Inferior parietal cortex (tissue), 1 donor: ENCODE results near the gene MAD1L1.

Experiments used
- DNase-seq: peaks from one replicate; pipeline ENCODE4 v3.0.0-alpha.2; 2016; ENCODE audit errors: extremely low spot score

MAD1L1 gene

DNA sequence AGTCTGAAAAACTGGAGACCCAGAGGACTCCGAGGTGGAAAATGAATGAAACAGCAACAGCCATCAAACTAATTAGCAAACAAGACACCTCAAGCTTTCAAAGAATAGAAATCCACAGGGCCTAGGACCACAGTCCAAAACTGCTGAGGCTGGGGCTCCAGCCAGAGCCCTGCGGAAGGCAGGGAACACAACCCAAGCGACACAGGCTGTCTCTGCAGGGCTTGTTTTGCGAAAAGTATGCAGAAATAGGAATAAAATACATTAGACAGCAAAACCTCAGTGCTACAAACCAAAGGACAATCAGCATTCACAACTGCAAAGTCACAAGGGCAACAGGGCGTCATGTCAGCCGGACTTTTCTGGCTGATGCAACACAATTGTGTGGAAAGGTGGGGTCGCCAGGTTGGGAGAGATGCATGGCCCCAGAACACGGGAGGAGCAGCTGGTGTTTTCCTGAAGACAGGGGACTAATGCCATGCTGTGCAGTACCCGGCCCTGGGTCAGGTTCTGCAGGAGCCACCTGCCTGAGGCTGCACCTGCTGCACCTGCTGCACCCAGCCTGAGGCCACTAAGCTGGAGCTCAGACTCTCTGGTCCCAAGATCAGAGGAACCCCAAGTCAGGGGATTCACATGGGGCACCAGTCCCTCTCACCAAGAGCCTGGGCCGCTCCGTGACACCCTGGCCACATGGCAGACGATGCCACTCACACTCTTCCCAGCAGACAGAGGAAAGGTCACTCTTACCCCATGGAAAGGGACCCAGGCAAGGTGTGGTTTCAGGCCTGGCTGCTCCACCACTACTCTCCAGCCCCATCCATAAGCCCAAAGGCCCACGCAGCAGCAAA, 74.2 kb downstream of the MAD1L1 start:
- DNase-seq: no peak

DNA sequence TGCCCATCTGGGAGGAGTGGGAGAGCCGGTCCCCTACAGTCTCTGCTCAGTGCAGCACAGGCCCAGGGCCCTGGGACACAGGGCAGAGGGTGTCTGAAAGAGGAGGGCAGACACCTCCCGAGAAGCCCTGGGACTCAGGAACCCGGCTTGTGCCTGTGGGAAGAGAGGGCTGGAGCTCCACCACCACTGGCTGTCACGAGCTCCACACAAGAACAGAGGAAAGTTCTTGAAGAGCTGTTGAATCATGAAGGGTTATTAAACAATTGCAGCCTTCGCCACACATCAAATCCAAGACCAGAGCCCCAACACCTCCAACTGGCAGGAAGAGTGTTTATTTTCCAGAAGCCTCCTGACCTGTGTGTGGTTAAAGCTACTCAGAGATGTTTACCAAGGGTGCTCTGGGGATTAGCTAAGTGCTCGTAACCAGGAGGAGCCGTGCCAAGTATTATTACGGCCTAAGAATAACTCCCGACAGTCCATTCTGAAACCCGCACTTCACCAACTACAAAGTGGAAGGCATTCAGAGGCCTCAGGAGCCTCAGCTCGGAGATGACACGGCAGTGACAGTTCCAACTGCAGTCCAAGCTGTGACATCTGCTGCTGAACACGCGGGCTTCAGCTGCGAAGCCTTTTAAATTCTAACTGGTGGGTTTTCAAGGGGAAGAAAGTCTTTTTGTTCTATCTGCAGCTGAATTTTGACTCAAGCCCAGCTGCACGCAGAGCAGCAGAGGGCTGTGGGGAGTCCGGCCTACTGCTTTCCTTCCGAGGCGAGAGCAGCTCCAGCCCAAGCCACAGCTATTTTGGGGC, 75.1 kb downstream of the MAD1L1 start:
- peak; percentile 65 for DNase-seq

DNA sequence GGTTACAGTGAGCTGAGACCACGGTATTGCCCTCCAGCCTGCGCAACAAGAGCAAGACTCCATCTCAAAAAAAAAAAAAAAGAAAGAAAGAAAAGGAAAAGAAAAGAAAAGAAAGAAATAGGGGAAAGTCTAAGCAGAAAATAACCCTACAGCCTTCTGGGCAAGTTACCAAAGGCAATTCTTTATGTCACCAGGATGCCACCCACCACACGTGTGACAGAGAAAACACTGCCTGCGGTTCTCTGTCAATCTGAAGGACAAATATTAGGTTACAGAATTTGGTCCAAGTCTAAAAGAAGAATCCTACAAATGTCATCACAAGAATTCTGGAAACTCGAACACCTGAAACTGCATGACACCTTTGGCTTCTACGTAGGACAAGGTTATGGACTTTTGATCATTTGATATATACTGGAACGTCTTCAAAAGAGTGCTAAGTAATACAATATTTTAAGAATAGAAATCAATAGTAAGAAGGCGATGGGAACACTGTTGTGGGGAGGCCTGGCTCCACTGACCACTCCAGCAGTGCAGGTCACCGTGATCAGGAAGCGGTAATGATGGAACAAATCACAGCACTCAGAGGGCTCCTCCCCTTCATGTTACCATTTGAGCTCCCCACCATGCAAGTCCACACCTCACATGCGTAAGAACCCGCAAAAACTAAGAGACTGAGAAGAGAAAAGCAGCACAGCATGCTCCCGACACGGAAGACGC, 75.8 kb downstream of the MAD1L1 start:
- DNase-seq: no peak

DNA sequence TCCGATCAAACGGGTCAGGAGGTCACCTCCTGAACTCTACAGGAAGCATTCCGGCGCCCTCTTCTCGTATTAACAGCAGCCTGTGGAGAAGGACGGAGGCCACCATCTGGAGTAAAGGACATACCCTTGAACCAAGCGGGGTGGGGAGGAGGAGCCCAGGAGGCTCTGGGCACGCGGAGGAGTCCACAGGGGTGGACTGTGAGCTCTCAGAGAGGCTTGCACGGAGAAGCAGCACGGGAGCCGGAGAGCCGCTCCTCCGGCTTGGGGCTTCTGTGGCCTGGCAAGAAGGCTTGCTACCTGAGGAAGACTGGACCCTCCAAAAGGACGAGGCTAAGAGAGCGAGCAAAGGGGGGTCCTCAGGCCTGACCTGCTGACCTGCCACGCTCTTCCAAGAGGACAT, 77.9 kb downstream of the MAD1L1 start:
- DNase-seq: no peak

- no peak for DNase-seq
These were observed 78.6 kb downstream of the MAD1L1 start for GRCh38 chr7:2154121-2154520.

GRCh38 chr7:2152646-2153045, 80.1 kb downstream of the MAD1L1 start:
- no peak for DNase-seq

DNA sequence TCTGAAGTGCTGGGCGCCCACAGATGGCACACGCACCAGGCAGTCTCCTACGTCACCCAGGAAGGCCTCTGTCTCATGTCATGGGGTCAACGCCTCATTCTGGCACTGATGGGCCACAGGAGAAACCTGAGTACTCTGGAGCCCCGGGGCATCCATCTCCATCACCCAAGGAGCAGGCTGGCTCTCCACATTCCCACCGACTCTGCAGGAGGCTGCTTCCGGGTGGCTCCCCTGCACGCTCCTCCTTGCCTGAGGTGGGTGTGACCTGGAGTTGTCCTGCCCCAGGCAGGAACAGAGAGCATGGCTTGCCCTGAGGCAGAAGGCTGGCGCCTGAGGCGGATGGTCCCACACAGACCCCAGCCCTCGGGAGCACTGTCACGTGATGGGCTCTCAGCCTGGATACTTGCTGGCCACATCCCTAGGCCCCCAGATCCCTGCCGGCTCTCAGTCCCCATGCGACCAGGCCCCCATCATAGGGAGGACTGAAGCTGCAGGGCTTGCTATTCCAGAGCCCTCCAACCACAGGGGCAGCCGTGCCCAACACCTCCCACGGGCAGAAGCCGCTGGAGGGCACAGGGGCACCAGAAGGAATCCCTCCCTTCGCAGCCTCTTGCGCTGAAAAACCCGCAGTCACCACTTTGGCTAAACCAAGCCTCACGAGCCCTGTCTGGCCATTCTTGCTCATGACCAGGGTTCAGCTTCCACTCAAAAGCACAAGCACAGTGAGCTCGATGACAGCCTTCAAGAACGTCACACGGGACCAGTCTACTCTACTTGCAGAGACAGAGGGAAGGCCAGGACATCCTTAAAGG, 80.7 kb downstream of the MAD1L1 start:
- no peak for DNase-seq

DNA sequence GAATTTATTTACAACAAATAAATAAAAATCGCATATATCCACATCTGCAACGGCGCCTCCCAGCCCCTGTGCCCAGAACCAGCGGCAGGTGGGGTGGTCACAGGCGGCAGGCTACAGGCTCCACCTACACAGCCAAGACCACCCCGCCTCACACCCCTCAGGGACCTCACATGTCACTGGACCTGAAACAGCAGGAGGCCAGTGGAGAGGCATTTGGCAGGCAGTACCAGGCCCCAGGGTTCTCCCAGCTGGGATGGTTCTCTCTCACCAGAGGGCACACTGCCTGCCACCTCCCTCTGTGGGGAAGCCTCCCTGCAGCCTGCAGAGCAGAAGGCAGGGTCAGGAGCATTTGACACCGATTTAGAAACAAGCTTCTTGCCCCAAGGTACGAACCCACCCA, 81.5 kb downstream of the MAD1L1 start:
- no peak for DNase-seq

GRCh38 chr7:2150445-2150815, 82.3 kb downstream of the MAD1L1 start:
- no peak for DNase-seq

GRCh38 chr7:2149672-2150444, 82.9 kb downstream of the MAD1L1 start:
- no peak for DNase-seq

DNA sequence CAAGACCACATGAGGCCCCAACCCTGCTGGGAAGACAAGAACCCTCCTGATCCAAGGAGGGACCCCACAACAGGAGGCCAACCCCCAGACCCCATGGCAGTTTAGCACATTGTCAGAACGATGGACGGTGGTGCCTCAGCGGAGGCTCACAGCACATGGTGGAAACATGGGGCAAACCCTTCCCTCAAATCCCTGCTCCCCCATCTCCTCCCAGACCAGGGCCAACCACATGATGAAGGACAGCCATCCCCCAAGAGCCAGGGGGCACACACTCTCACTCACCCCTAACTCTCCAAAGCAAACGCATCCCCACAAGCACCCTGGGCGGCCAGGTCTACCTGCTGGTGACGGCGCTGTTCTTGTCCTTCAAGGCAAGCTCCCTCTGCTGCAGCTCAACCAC, 83.9 kb downstream of the MAD1L1 start:
- DNase-seq: no peak

DNA sequence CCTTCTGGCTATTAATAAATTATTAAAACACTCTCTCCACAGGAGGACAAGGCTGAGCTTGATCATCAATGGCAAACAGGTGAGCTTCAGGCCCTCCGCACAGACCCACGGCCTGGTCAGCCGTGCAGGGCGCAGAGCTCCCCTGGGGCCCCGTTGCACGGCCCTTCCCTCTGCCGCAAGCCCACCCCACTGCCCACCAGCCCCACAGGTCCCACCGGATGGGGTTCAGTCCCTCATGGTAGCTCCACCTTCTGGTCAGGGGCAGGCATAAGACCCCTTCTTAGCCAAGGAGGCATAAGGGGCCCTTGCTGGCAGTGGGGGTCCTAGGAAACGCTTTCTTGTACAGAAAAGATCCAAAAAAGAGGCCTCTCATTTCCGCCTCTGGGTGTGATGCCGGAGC, 84.6 kb downstream of the MAD1L1 start:
- DNase-seq: no peak

GRCh38 chr7:2146676-2147472, 85.9 kb downstream of the MAD1L1 start:
- DNase-seq: no peak

DNA sequence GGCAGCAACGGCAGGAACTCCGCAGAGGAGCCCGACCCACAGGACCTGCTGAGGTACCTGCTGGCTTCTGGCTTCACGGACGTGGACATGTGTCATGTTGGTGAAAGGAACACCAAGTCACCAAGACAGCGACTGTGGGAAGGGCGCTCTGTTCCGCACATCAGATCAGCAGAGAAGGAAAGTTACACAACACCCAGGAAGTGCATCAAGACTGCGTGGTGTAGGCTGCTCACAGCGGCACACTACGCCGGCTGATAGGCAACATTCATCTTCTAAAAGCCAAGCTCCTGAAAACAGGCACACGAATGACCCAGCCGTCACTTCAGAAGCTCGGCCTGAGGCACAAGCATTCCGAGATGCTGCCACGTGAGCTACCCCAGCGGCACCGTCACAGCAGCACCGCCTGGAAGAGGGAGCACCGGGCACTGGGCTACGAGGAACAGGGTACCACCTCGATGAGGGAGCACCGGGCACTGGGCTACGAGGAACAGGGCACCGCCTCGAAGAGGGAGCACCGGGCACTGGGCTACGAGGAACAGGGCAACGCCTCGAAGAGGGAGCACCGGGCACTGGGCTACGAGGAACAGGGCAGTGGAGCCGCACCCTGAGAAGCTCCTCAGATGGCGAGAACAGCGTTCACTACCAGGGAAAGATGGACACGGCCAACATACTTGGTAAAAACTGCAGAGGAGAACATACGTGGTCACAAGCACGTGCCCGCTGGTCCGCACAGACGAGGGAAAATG, 86.7 kb downstream of the MAD1L1 start:
- DNase-seq: no peak

- no peak for DNase-seq
These were observed 87.8 kb downstream of the MAD1L1 start for GRCh38 chr7:2144926-2145325.

- no peak for DNase-seq
These were observed 88.7 kb downstream of the MAD1L1 start for GRCh38 chr7:2143981-2144595.

DNA sequence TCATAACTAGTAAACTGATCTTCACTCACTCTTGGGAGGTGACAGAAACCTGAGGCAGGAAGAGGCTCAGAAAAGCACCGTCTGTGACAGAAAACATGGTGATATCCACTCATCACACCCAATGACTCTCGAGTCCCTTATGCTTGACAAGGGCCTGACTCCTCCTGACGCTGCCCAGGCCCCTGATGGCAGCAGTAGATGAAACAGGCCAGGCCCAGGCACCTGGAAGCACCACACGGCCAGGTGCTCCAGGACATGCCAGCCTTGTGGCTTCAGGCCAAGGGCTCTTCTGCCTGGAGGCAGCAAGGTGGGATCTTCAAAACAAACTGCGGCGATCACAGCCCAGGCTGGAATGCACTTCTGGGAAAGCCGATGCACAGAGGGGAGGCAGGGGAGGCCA, 89.3 kb downstream of the MAD1L1 start:
- DNase-seq: no peak

DNA sequence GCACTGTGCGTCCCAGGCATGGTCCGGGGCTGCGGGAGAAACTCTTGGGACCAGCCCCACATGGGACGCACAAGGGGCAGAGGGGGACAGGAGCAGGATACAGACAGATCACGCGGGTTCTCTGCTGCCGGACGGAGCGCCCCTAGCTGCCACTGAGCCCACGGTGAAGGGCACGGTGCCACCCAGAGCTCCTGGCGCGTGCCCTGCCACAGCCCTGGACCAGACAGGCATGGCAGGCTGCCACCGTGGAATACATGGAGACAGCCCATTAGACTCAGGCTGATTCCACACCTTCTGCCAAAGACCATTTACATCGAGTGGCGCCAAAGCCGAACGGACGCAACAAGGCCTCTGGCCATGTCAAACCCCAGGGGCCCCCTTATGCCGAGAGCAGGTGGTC, 90.4 kb downstream of the MAD1L1 start:
- DNase-seq: no peak

GRCh38 chr7:2141651-2142050, 91.1 kb downstream of the MAD1L1 start:
- DNase-seq: no peak
